ENCODE data around the gene PLA2G4A. TPM values are rescaled to one million over a fixed set of nuclear protein-coding genes. Genes with fewer than 3 reads are reported as not detected.
A peak's percentile ranks its signal among the peaks of the same experiment; 100 is the strongest.

PLA2G4A gene
- total RNA-seq, 1 donor from 2014 or later = 2.8 TPM

- no peaks in the 10 kb centered on the region for H3K9me3 Mint-ChIP-seq
- H3K4me1 Mint-ChIP-seq (ENCODE audit: unreplicated experiment) = no peaks in the 10 kb centered on the region
- H3K4me3 Mint-ChIP-seq = no peak overlapping the region
- no peak overlapping the region for H3K27ac Mint-ChIP-seq
- no peak for DNase-seq (ENCODE audit: extremely low spot score, unreplicated experiment)
- H3K27me3 Mint-ChIP-seq = peaks cover 17% of the 10 kb centered on the region
- H3K36me3 Mint-ChIP-seq = no peaks in the 10 kb centered on the region
- TF ChIP-seq CTCF (conservative IDR thresholded peaks at IDR 0.05) = peak; percentile 67
Observed at GRCh38 chr1:186987769-186988168, 159.0 kb downstream of the PLA2G4A start.

- no peak for DNase-seq (ENCODE audit: extremely low spot score, unreplicated experiment)
- no peaks in the 10 kb centered on the region for H3K9me3 Mint-ChIP-seq
- H3K27ac Mint-ChIP-seq = no peak overlapping the region
- no peaks in the 10 kb centered on the region for H3K4me1 Mint-ChIP-seq (ENCODE audit: unreplicated experiment)
- no peak for TF ChIP-seq CTCF (conservative IDR thresholded peaks at IDR 0.05)
- H3K4me3 Mint-ChIP-seq = no peak overlapping the region
- no peaks in the 10 kb centered on the region for H3K36me3 Mint-ChIP-seq
- H3K27me3 Mint-ChIP-seq = peaks cover 7% of the 10 kb centered on the region
Observed at GRCh38 chr1:186993996-186994395, 165.2 kb downstream of the PLA2G4A start.

- Mint-ChIP-seq H3K4me3 (no peak overlapping the region), H3K36me3 (no peaks in the 10 kb centered on the region), H3K27me3 (peaks cover 7% of the 10 kb centered on the region), H3K4me1 (ENCODE audit: unreplicated experiment) (no peaks in the 10 kb centered on the region), H3K27ac (no peak overlapping the region), H3K9me3 (no peaks in the 10 kb centered on the region)
- no peak for DNase-seq (ENCODE audit: extremely low spot score, unreplicated experiment)
- TF ChIP-seq CTCF (conservative IDR thresholded peaks at IDR 0.05) = no peak
Observed at GRCh38 chr1:186994897-186995296, 166.1 kb downstream of the PLA2G4A start.

- Mint-ChIP-seq H3K27me3 (peaks cover 7% of the 10 kb centered on the region), H3K36me3 (no peaks in the 10 kb centered on the region), H3K27ac (no peak overlapping the region), H3K4me3 (no peak overlapping the region), H3K4me1 (ENCODE audit: unreplicated experiment) (no peaks in the 10 kb centered on the region), H3K9me3 (no peaks in the 10 kb centered on the region)
- DNase-seq (ENCODE audit: extremely low spot score, unreplicated experiment) = no peak
- no peak for TF ChIP-seq CTCF (conservative IDR thresholded peaks at IDR 0.05)
Observed at GRCh38 chr1:186996816-186997215, 168.1 kb downstream of the PLA2G4A start.

GRCh38 chr1:186997877-186998276 is 169.1 kb downstream of the PLA2G4A start:
- Mint-ChIP-seq H3K36me3 (no peaks in the 10 kb centered on the region), H3K27ac (no peak overlapping the region), H3K9me3 (no peaks in the 10 kb centered on the region), H3K4me1 (ENCODE audit: unreplicated experiment) (no peaks in the 10 kb centered on the region), H3K4me3 (no peak overlapping the region), H3K27me3 (peaks cover 7% of the 10 kb centered on the region)
- TF ChIP-seq CTCF (conservative IDR thresholded peaks at IDR 0.05) = no peak
- DNase-seq (ENCODE audit: extremely low spot score, unreplicated experiment) = no peak

- no peak for DNase-seq (ENCODE audit: extremely low spot score, unreplicated experiment)
- H3K27me3 Mint-ChIP-seq = no peaks in the 10 kb centered on the region
- TF ChIP-seq CTCF (conservative IDR thresholded peaks at IDR 0.05) = no peak
- no peak overlapping the region for H3K27ac Mint-ChIP-seq
- no peaks in the 10 kb centered on the region for H3K36me3 Mint-ChIP-seq
- H3K4me3 Mint-ChIP-seq = no peak overlapping the region
- no peaks in the 10 kb centered on the region for H3K9me3 Mint-ChIP-seq
- H3K4me1 Mint-ChIP-seq (ENCODE audit: unreplicated experiment) = no peaks in the 10 kb centered on the region
Observed at GRCh38 chr1:186999506-186999905, 170.8 kb downstream of the PLA2G4A start.
